IMR-90 (cell line): ENCODE data around the gene ZNF778. TPM values are rescaled to one million over a fixed set of nuclear protein-coding genes. Genes with fewer than 3 reads are reported as not detected.

Experiments
- ATAC-seq: fragments of 200-7000 bp; cut with Tn5 transposase; 2 replicates; pipeline ENCODE4 v1.9.1; 2020; ENCODE audit warnings: low read depth, mild to moderate bottlenecking, moderate library complexity
- BruUV-seq: library from RNA; stranded (reverse); fragments of 400-500 nt; replicated peaks from 2 replicates; lab custom pipeline; 2021; lab: Mats Ljungman, UMichigan
- CTCF ChIA-PET: fragments of 300-600 bp; formaldehyde crosslinking; extraction: SDS; loops from one replicate; lab custom pipeline; 2021; ENCODE audit warnings: antibody characterized with exemption; lab: Yijun Ruan, JAX
- POLR2A ChIA-PET: fragments of 300-600 bp; sonication (Branson Sonifier 250); formaldehyde crosslinking; loops from one replicate; lab custom pipeline; 2022; ENCODE audit warnings: antibody characterized with exemption; ENCODE audit not compliant: unreplicated experiment; lab: Charles Lee
- DNase-seq: peaks from one replicate; pipeline ENCODE4 v3.0.0; 2013
- H2AFZ ChIP-seq: replicated peaks from 2 replicates; pipeline ENCODE3; 2013; ENCODE audit warnings: low read length, mild to moderate bottlenecking; ENCODE audit not compliant: poor library complexity
- H2AK5ac ChIP-seq: 2 replicates; pipeline ENCODE4 v1.6.1; 2013; ENCODE audit warnings: low read depth, low read length, inconsistent platforms
- H2AK9ac ChIP-seq: replicated peaks from 2 replicates; pipeline ENCODE3; 2013; ENCODE audit warnings: mild to moderate bottlenecking, low read depth, low read length, moderate library complexity; ENCODE audit not compliant: poor library complexity
- H2BK120ac ChIP-seq: 2 replicates; pipeline ENCODE4 v1.6.1; 2013; ENCODE audit warnings: low read depth, low read length, inconsistent platforms
- H2BK15ac ChIP-seq: 3 replicates; pipeline ENCODE4 v1.6.1; 2013; ENCODE audit warnings: low read depth, low read length, inconsistent platforms
- H2BK20ac ChIP-seq: 2 replicates; pipeline ENCODE4 v1.6.1; 2013; ENCODE audit warnings: low read depth, mild to moderate bottlenecking, inconsistent platforms, low read length, moderate library complexity
- H2BK5ac ChIP-seq: 2 replicates; pipeline ENCODE4 v1.6.1; 2013; ENCODE audit warnings: mild to moderate bottlenecking, low read depth, low read length, inconsistent platforms; ENCODE audit not compliant: poor library complexity, severe bottlenecking
- H3K14ac ChIP-seq: replicated peaks from 2 replicates; pipeline ENCODE4 v1.6.1; 2013; ENCODE audit warnings: low read depth, low read length, inconsistent platforms
- H3K18ac ChIP-seq: 2 replicates; pipeline ENCODE4 v1.6.1; 2013; ENCODE audit warnings: low read depth, low read length, control low read depth
- H3K23ac ChIP-seq: 2 replicates; pipeline ENCODE4 v1.6.1; 2013; ENCODE audit warnings: low read depth, low read length, inconsistent platforms
- H3K27ac ChIP-seq: 2 replicates; pipeline ENCODE4 v1.5.1; 2013; ENCODE audit warnings: mild to moderate bottlenecking, control low read depth, low read length; ENCODE audit not compliant: insufficient read depth
- H3K27me3 ChIP-seq: 2 replicates; pipeline ENCODE4 v1.6.1; 2013; ENCODE audit warnings: low read length; ENCODE audit not compliant: control insufficient read depth, insufficient read depth
- H3K36me3 ChIP-seq: 2 replicates; pipeline ENCODE4 v1.6.1; 2013; ENCODE audit warnings: low read length, mixed read lengths; ENCODE audit not compliant: control insufficient read depth, insufficient read depth
- H3K4ac ChIP-seq: 2 replicates; pipeline ENCODE4 v1.6.1; 2013; ENCODE audit warnings: low read depth, low read length, inconsistent platforms
- H3K4me1 ChIP-seq: 2 replicates; pipeline ENCODE4 v1.6.1; 2013; ENCODE audit warnings: low read length, mixed read lengths; ENCODE audit not compliant: control insufficient read depth, insufficient read depth
- H3K4me2 ChIP-seq: 2 replicates; pipeline ENCODE4 v1.6.1; 2013; ENCODE audit warnings: low read depth, mild to moderate bottlenecking, control low read depth, low read length, moderate library complexity
- H3K4me3 ChIP-seq: 2 replicates; pipeline ENCODE4 v1.5.1; 2013; ENCODE audit warnings: low read depth, mild to moderate bottlenecking, control low read depth, low read length, moderate library complexity; ENCODE audit not compliant: insufficient read depth
- H3K56ac ChIP-seq: 2 replicates; pipeline ENCODE4 v1.6.1; 2013; ENCODE audit warnings: low read length, inconsistent platforms; ENCODE audit not compliant: insufficient read depth; ENCODE audit errors: extremely low read depth
- H3K79me1 ChIP-seq, 2 experiments: 2 replicates each; pipeline ENCODE4 v1.6.1; 2013; ENCODE audit warnings: low read length in 2 of 2, inconsistent platforms in 1 of 2, low read depth in 1 of 2
- H3K9ac ChIP-seq: 2 replicates; pipeline ENCODE4 v1.6.1; 2013; ENCODE audit warnings: low read depth, low read length, control low read depth
- H3K9me1 ChIP-seq: 2 replicates; pipeline ENCODE4 v1.6.1; 2013; ENCODE audit warnings: low read length, inconsistent platforms; ENCODE audit not compliant: insufficient read depth
- H3K9me3 ChIP-seq: 2 replicates; pipeline ENCODE4 v1.6.1; 2013; ENCODE audit warnings: low read length; ENCODE audit not compliant: control insufficient read depth, insufficient read depth
- H4K20me1 ChIP-seq: 2 replicates; pipeline ENCODE4 v1.6.1; 2013; ENCODE audit warnings: low read length, inconsistent platforms; ENCODE audit not compliant: insufficient read depth
- H4K5ac ChIP-seq: 2 replicates; pipeline ENCODE4 v1.6.1; 2013; ENCODE audit warnings: mild to moderate bottlenecking, low read depth, low read length, control low read depth
- H4K8ac ChIP-seq, 2 experiments: 2 replicates each; pipeline ENCODE4 v1.6.1; 2013; ENCODE audit warnings: low read depth in 2 of 2, low read length in 2 of 2, control low read depth in 1 of 2, inconsistent platforms in 1 of 2
- H4K91ac ChIP-seq: 2 replicates; pipeline ENCODE4 v1.6.1; 2013; ENCODE audit warnings: low read depth, low read length, inconsistent platforms; ENCODE audit not compliant: insufficient read depth
- CEBPB ChIP-seq: IDR thresholded peaks from 2 replicates; pipeline ENCODE4 v1.6.1; 2012; ENCODE audit warnings: low read depth, low read length, improper control_type of control experiment
- CTCF ChIP-seq: conservative IDR thresholded peaks from 2 replicates; pipeline ENCODE4 v1.5.1; 2012; ENCODE audit warnings: mild to moderate bottlenecking, low read depth, low read length, improper control_type of control experiment
- MAZ ChIP-seq: IDR thresholded peaks from 2 replicates; pipeline ENCODE4 v1.6.1; 2012; ENCODE audit warnings: low read depth, mild to moderate bottlenecking, low read length, improper control_type of control experiment, moderate library complexity, borderline replicate concordance
- MXI1 ChIP-seq: IDR thresholded peaks from 2 replicates; pipeline ENCODE4 v1.6.1; 2012; ENCODE audit warnings: low read depth, mild to moderate bottlenecking, low read length, moderate library complexity, borderline replicate concordance
- NFE2L2 ChIP-seq: fragments of 150-350 bp; IDR thresholded peaks from 2 replicates; pipeline ENCODE4 v1.6.1; 2016; ENCODE audit warnings: low read depth, mild to moderate bottlenecking, low read length
- POLR2A ChIP-seq: IDR thresholded peaks from 2 replicates; pipeline ENCODE4 v1.6.1; 2012; ENCODE audit warnings: mild to moderate bottlenecking, low read depth, low read length
- SMC3 ChIP-seq: fragments of 150-350 bp; IDR thresholded peaks from 2 replicates; pipeline ENCODE4 v1.6.1; 2016; ENCODE audit warnings: low read depth, mild to moderate bottlenecking, antibody characterized with exemption, low read length, moderate library complexity
- WGBS, 2 experiments: methylation state at CpG; one replicate each; pipeline versions ENCODE4 v1.1.5 to v1.1.7; 2013; ENCODE audit warnings: missing lambda C conversion rate in 2 of 2; ENCODE audit not compliant: insufficient read length in 1 of 2; ENCODE audit errors: extremely low coverage in 2 of 2; 5-methylcytosine and 5-hydroxymethylcytosine counted together
- dilution Hi-C: fragments of 300-500 bp; cut with HindIII; formaldehyde crosslinking; loops from one replicate; pipeline ENCODE4 v1.14.3; 2018; ENCODE audit warnings: low sequenced_read_pairs; ENCODE audit not compliant: unreplicated experiment
- in situ Hi-C: fragments of 300-500 bp; cut with MboI; formaldehyde crosslinking; loops from 3 replicates; pipeline ENCODE4 v1.14.3; 2019; ENCODE audit warnings: low sequenced_read_pairs, inconsistent platforms, mixed read lengths
- intact Hi-C: fragments of 100-400 bp; cut with micrococcal nuclease; formaldehyde crosslinking; loops from 2 replicates; pipeline ENCODE4 v1.10.0; 2022
- polyA plus RNA-seq, 3 experiments: library from polyadenylated mRNA; depleted of rRNA; stranded (reverse); fragments of >200 nt; gene quantifications; 2 replicates each; pipeline ENCODE4 v1.2.3, GENCODE V29; 2012; ENCODE audit warnings: low replicate concordance in 1 of 3
- total RNA-seq: library from RNA; depleted of rRNA; stranded (reverse); fragments of >200 nt; gene quantifications from 2 replicates; pipeline ENCODE4 v1.2.3, GENCODE V29; 2012

The ZNF778 gene
- total and polyA plus RNA-seq, 2 of the 4 experiments (the other 2 are of a cell fraction), result 5.6 to 9.9 TPM

DNA sequence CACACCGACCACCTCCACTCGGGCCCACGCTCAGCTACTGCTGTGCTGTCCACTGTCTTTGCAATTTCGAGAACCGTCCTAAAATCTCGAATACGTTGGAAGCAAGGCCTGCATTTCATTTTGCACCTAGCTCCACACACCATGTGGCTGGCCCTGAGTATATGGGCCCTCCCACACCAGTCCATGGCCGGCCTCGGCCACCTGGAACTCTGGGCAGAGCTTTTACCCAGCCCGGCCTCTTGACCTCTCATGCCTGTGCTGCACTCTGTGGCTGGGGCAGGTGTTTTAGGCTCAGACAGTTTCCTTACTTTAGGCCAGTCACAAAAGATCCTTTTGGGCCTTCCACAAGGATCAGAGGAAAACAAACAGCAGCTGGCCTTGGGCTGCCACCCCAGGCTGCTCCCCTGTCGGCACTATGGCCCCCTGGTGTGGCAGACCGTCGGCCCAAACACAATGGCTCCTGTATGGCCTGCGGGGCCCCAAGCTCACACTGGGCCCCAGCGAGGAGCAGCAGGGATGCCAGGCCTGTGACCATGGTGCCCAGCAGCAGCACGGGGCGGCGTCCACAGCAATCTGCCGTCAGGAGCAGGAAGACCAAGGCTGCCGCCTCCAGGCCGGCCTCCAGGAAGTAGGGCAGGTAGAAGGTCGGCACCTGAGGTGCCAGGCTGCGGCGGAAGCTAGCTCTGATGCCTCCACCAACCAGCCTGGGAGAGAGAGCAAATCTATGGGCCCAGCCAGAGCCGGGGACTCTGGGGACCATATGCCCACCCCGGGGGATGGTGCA lies 19.7 kb upstream of the ZNF778 start:
- ATAC-seq, result no peak
- POLR2A ChIA-PET, result interaction anchor here (0.5 kb wide), 1 partner anchor 606 kb away, joined by 11 read pairs; no protein-coding TSS in a partner anchor

More for the DNA sequence above, 19.7 kb upstream of the ZNF778 start:
- H3K4me3 ChIP-seq, result no peak overlapping the region
- no peak overlapping the region for H3K23ac ChIP-seq
- no peak overlapping the region for H2AK5ac ChIP-seq
- H2BK20ac ChIP-seq, result no peak overlapping the region
- no peak overlapping the region for H3K4me2 ChIP-seq
- H3K4ac ChIP-seq, result no peak overlapping the region
- dilution Hi-C loops, result no loop called here
- H3K9ac ChIP-seq, result no peak overlapping the region
- H4K91ac ChIP-seq, result no peak overlapping the region
- H2AK9ac ChIP-seq, result no peak overlapping the region
- no peak overlapping the region for H3K56ac ChIP-seq
- peaks cover 5% of the 10 kb centered on the region for H3K9me3 ChIP-seq
- no peak overlapping the region for H4K8ac ChIP-seq
- CTCF ChIA-PET, result no interaction called here
- intact Hi-C loops, result no loop called here
- H2BK15ac ChIP-seq, result no peak overlapping the region
- BruUV-seq, result no TSS peak
- no peaks in the 10 kb centered on the region for H3K9me1 ChIP-seq
- no peaks in the 10 kb centered on the region for H3K79me1 ChIP-seq
- peaks cover 8% of the 10 kb centered on the region for H3K4me1 ChIP-seq
- 82% methylated on average over 10 of the region's 26 CpGs; no CpG with 5 or more reads in 1 of the 2 experiments for WGBS, 2 experiments
- H3K27me3 ChIP-seq, result peaks cover 32% of the 10 kb centered on the region
- no peak overlapping the region for H3K27ac ChIP-seq
- no peak overlapping the region for H4K5ac ChIP-seq
- no peak for TF ChIP-seq SMC3
- no peak for TF ChIP-seq MXI1
- no peak for TF ChIP-seq POLR2A
- no peak for TF ChIP-seq CTCF
- TF ChIP-seq CEBPB, result no peak
- TF ChIP-seq MAZ, result no peak
- no peak for TF ChIP-seq NFE2L2
- H2BK5ac ChIP-seq, result no peak overlapping the region
- in situ Hi-C loops, result no loop called here
- H4K20me1 ChIP-seq, result peaks cover 7% of the 10 kb centered on the region
- no peaks in the 10 kb centered on the region for H3K36me3 ChIP-seq
- no peak overlapping the region for H2BK120ac ChIP-seq
- no peak overlapping the region for H2AFZ ChIP-seq
- no peak overlapping the region for H3K14ac ChIP-seq
- DNase-seq, result no peak
- no peak overlapping the region for H3K18ac ChIP-seq
